Left lung (tissue), 10 donors: ENCODE measurements around the gene ANKZF1. TPM values are rescaled to one million over a fixed set of nuclear protein-coding genes. Genes with fewer than 3 reads are reported as not detected.

Source experiments
- ATAC-seq: fragments of 200-7000 bp; cut with Tn5 transposase; one replicate; pipeline ENCODE4 v1.9.1; 2020; ENCODE audit warnings: moderate library complexity
- DNase-seq, 4 donors: peaks; one replicate each; pipeline ENCODE4 v3.0.0-alpha.2; 2013 to 2020
- H3K27ac ChIP-seq, 2 donors: fragments of 200-600 bp; sonication (generic) in 1 of 2; one replicate each; pipeline versions ENCODE4 v1.5.0 to v1.8.0; 2020 to 2021
- H3K27me3 ChIP-seq, 2 donors: fragments of 200-600 bp; sonication (generic) in 1 of 2; one replicate each; pipeline versions ENCODE4 v1.5.0 to v1.8.0; 2020 to 2021
- H3K36me3 ChIP-seq, 2 donors: fragments of 200-600 bp; sonication (generic) in 1 of 2; one replicate each; pipeline versions ENCODE4 v1.5.0 to v1.8.0; 2020 to 2021
- H3K4me1 ChIP-seq, 2 donors: fragments of 200-600 bp; one replicate each; pipeline ENCODE4 v1.8.0; 2021
- H3K4me3 ChIP-seq, 2 donors: fragments of 200-600 bp; sonication (generic) in 1 of 2; one replicate each; pipeline versions ENCODE4 v1.5.0 to v1.8.0; 2020 to 2021; ENCODE audit warnings: mild to moderate bottlenecking in 1 of 2
- H3K9me3 ChIP-seq, 2 donors: fragments of 200-600 bp; sonication (generic) in 1 of 2; one replicate each; pipeline versions ENCODE4 v1.5.0 to v1.8.0; 2020 to 2021
- CTCF ChIP-seq, 2 donors: fragments of 200-600 bp; sonication (generic) in 1 of 2; IDR thresholded peaks; one replicate each; pipeline versions ENCODE4 v1.5.0 to v1.8.0; 2021; ENCODE audit warnings: antibody characterized with exemption in 2 of 2
- intact Hi-C, 2 donors: fragments of 100-400 bp; cut with DNase I; formaldehyde crosslinking; loops; one replicate each; pipeline versions ENCODE4 v1.11.2 to v1.14.2; 2022
- polyA plus RNA-seq, 6 donors: library from polyadenylated mRNA; unstranded; fragments of 120-200 nt; gene quantifications; one replicate each; pipeline ENCODE4 v1.2.1, GENCODE V29; 2013; ENCODE audit not compliant: insufficient read length in 6 of 6
- total RNA-seq, 2 donors: library from RNA; stranded (reverse); fragmentation: NEBNext Ultra II Directional; extraction: Animal tissue kit (Norgen Biotek cat#: 25700); gene quantifications; one replicate each; pipeline ENCODE4 v1.2.1, GENCODE V29; 2021
- donor health status: DM: no; HTN: yes; CAD: no.
- donor health status: DM: no; HTN: no; CAD: no.

The ANKZF1 gene
- total and polyA plus RNA-seq, 8 donors, result 34.5 to 85.5 (median 76.4) TPM

DNA sequence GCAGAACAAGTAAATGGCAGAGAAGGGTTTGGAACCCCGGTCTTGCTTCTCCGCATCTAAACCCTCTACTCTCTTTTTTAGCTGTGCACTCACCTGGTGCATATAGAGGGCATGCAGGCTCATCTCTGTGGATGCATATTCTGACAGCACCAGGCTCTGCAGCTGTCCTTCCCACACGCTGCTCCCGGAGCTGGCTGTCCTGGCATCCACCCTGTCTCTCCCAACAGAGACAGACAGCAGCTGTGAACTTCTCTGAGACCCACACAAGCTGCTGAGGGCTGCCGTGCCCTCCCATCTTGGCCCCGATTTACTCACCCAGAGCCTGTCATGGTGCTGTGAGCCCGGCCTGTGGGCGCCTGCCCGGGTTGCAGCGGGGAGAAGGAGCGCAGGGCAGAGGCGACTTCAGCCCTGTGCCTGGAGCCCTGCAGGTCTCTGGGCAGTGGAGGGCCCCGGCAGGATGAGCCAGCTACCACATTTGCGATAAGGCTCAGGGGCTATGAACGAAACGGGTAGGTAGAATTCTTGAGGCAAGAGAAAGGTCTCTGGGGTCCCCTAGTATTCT lies 7.6 kb upstream of the ANKZF1 start:
- TF ChIP-seq CTCF (IDR thresholded peaks at IDR 0.05), result no peak
- no peak overlapping the region for H3K27ac ChIP-seq
- no peak overlapping the region for H3K4me3 ChIP-seq
- H3K4me1 ChIP-seq, result peaks cover 17 to 52% of the 10 kb centered on the region in 2 donors
- DNase-seq (no peak), ATAC-seq (no peak)
- peaks cover 0 to 77% of the 10 kb centered on the region in 2 donors for H3K36me3 ChIP-seq
- intact Hi-C loops, result no loop called here
- no peaks in the 10 kb centered on the region for H3K9me3 ChIP-seq
- H3K27me3 ChIP-seq, result no peaks in the 10 kb centered on the region

DNA sequence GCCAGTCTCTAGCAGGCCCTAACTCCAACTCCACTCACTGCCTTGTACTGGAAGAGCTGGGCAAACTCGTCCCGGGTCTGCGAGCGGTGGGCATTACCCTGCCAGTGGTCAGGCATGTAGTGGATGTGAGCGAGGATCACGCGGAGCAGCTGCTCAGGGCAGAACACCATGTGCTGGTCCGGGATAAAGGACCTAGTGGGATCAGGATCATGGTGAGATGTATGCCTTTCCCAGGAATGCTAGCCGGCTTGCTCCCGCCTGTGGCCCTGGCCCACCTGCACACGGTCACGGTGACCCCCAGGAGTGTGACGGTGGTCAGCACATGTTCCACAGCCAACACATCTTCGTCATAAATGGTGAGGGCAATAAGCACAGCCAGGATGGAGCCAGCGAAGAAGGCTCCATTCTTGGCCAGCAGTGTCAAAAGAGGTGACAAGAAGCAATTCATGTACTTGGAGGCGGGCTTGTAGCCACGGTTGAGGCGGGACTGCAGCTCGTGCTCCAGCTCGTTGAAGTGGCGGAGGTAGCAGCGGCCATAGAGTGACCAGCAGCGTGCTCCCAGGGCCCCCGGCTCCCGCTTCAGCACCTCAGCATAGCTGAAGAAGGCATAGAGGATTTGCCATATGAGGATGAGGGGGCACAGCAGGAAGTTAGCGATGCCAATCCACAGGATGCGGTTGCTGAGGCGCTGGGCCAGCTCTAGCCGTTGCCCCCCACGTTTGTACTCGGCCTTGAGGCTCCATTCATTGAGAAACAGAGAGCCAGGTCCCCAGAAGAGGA lies 5.6 kb upstream of the ANKZF1 start:
- TF ChIP-seq CTCF (IDR thresholded peaks at IDR 0.05), result no peak
- H3K27ac ChIP-seq, result no peak overlapping the region
- H3K9me3 ChIP-seq, result no peaks in the 10 kb centered on the region
- H3K4me1 ChIP-seq, result peaks cover 22 to 51% of the 10 kb centered on the region in 2 donors
- intact Hi-C loops, result no loop called here
- DNase-seq (no peak), ATAC-seq (no peak)
- no peaks in the 10 kb centered on the region for H3K27me3 ChIP-seq
- H3K36me3 ChIP-seq, result peaks cover 0 to 77% of the 10 kb centered on the region in 2 donors
- no peak overlapping the region for H3K4me3 ChIP-seq

- Histone ChIP-seq H3K4me1 (peaks cover 16 to 47% of the 10 kb centered on the region in 2 donors), H3K4me3 (no peak overlapping the region), H3K9me3 (no peaks in the 10 kb centered on the region), H3K27me3 (no peaks in the 10 kb centered on the region), H3K36me3 (peaks cover 0 to 67% of the 10 kb centered on the region in 2 donors), H3K27ac (peak overlapping the region in 1 of 2 donors; percentile 57)
- intact Hi-C loops, result no loop called here
- no peak for TF ChIP-seq CTCF (IDR thresholded peaks at IDR 0.05)
- ATAC-seq (no peak), DNase-seq (peak in 1 of 4 donors; percentile 45)
These were observed 4.3 kb upstream of the ANKZF1 start for GRCh38 chr2:219225350-219225749.

DNA sequence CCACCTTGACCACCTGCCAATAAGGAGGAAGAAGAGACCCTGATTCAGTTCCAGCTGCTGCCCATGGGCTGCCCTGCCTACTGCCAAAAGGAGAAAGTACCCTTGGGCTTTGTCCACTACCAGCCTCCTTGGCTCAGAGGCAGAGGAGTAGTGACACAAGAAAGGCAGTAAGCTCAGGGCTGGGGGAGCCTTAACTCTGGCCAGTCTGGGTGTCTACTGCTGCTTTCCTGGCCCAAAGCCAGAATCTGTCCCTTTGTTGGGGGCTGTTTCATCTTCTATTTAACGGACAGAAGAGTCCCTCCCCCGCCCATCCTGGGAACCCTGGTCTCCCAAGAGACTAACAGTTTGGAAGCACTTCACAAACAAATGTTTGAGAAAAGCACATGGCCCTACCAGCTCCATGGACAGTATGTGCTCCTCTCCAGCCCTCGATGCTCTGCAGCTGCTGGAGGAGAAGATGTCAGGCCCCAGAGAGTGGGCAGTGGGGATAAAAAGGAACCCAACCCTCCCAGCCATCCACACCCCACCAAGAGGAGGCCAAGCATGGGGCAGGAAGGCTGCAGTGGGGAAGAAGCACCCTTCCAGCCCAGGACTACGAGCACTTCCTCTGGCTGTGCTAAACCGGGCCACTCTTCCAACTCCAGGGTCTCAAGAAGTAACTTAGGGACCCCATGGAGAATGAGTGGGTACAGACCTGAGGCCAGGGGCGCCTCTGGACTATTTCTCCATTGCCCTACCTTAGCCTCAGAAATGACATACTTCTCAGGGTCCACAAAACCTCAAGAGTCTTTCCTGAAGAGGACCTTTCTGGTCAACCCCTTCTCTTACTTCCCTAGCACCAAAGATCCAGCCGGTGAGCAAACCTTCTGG lies 1.3 kb upstream of the ANKZF1 start:
- H3K27ac ChIP-seq, result peak overlapping the region; percentile 95
- intact Hi-C loops, result no loop called here
- no peaks in the 10 kb centered on the region for H3K9me3 ChIP-seq
- no peak for DNase-seq
- peaks cover 23 to 59% of the 10 kb centered on the region in 2 donors for H3K4me1 ChIP-seq
- peaks cover 0 to 50% of the 10 kb centered on the region in 2 donors for H3K36me3 ChIP-seq
- peak overlapping the region; percentile 79 to 92 for H3K4me3 ChIP-seq
- no peak for ATAC-seq
- TF ChIP-seq CTCF (IDR thresholded peaks at IDR 0.05), result no peak
- H3K27me3 ChIP-seq, result no peaks in the 10 kb centered on the region

DNA sequence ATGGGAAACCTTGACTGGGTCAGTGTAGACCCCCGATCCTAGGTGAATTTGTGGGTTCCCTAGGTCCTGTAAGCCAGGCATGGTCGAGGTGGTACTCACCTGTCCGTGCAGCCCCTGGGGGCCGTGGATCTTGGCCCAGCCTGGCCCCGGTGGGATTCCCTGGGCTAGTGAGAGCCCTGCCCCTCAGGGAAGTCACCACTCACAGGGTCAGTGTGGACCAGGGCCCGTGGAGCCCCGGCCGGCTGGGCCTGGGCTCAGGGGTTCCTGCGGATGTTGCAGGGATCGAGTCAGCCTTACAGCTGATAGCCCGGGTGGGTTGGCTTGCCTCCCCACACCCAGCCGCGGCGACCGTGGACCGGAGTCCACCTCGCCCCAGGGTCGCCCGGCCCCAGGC lies 698 bp upstream of the ANKZF1 start:
- Histone ChIP-seq H3K4me1 (peaks cover 23 to 59% of the 10 kb centered on the region in 2 donors), H3K27me3 (no peaks in the 10 kb centered on the region), H3K36me3 (peaks cover 0 to 50% of the 10 kb centered on the region in 2 donors), H3K27ac (peak overlapping the region; percentile 95), H3K9me3 (no peaks in the 10 kb centered on the region), H3K4me3 (peak overlapping the region; percentile 79 to 92)
- intact Hi-C loops, result no loop called here
- ATAC-seq (peak; percentile 2), DNase-seq (no peak)
- no peak for TF ChIP-seq CTCF (IDR thresholded peaks at IDR 0.05)
